Naive thymus-derived CD4-positive, alpha-beta T cell (primary cell): ENCODE results near the gene APLP2. TPM values are rescaled to one million over a fixed set of nuclear protein-coding genes. Genes with fewer than 3 reads are reported as not detected.
"Not testable (repeated sequence)": the region's sequence is repeated elsewhere in the genome, so short reads cannot be mapped to it uniquely, and the experiment has no call there.

Experiments used
- ATAC-seq: fragments of 150-1000 bp; cut with Tn5 transposase; 2 replicates; pipeline ENCODE4 v1.10.0; 2021; ENCODE audit warnings: mild to moderate bottlenecking, moderate library complexity
- CTCF ChIA-PET: fragments of 350-600 bp; sonication (Branson Sonifier 250); formaldehyde crosslinking; loops from one replicate; lab custom pipeline; 2021; ENCODE audit warnings: antibody characterized with exemption; lab: Charles Lee
- POLR2A ChIA-PET: fragments of 350-600 bp; sonication (Branson Sonifier 250); formaldehyde crosslinking; loops from one replicate; lab custom pipeline; 2021; ENCODE audit warnings: antibody characterized with exemption, inconsistent platforms; lab: Charles Lee
- DNase-seq, 9 donors: peaks; one replicate each; pipeline versions ENCODE4 v3.0.0 to v3.0.0-alpha.2; 2020 to 2022; ENCODE audit warnings: mixed read lengths in 1 of 9
- H3K27ac ChIP-seq: one replicate; pipeline ENCODE4 v1.7.0; 2013; ENCODE audit warnings: mild to moderate bottlenecking, low read depth, low read length, moderate library complexity
- H3K27me3 ChIP-seq, 2 donors: one replicate each; pipeline ENCODE4 v1.7.0; 2013; ENCODE audit warnings: low read length in 2 of 2, mild to moderate bottlenecking in 2 of 2, moderate library complexity in 2 of 2; ENCODE audit not compliant: control insufficient read depth in 2 of 2, insufficient read depth in 2 of 2
- H3K36me3 ChIP-seq, 3 experiments: 1 replicate in 2 of 3; 2 replicates in 1 of 3; pipeline ENCODE4 v1.7.0; 2013; ENCODE audit warnings: low read length in 3 of 3, mild to moderate bottlenecking in 3 of 3, moderate library complexity in 1 of 3; ENCODE audit not compliant: insufficient read depth in 3 of 3, control insufficient read depth in 2 of 3
- H3K4me1 ChIP-seq, 2 donors: one replicate each; pipeline ENCODE4 v1.7.0; 2013; ENCODE audit warnings: low read length in 2 of 2, mild to moderate bottlenecking in 2 of 2, moderate library complexity in 1 of 2; ENCODE audit not compliant: control insufficient read depth in 2 of 2, insufficient read depth in 2 of 2
- H3K4me3 ChIP-seq: 2 replicates; pipeline ENCODE4 v1.7.0; 2013; ENCODE audit warnings: mild to moderate bottlenecking, low read length
- H3K9me3 ChIP-seq, 3 experiments: 1 replicate in 2 of 3; 2 replicates in 1 of 3; pipeline ENCODE4 v1.7.0; 2013; ENCODE audit warnings: low read length in 3 of 3; ENCODE audit not compliant: control insufficient read depth in 2 of 3
- H3K27ac Mint-ChIP-seq, 9 donors: one replicate each; pipeline ENCODE4 v1.8.0; 2020 to 2022; ENCODE audit warnings: mixed read lengths in 9 of 9, mild to moderate bottlenecking in 8 of 9, moderate library complexity in 5 of 9, inconsistent platforms in 2 of 9
- H3K27me3 Mint-ChIP-seq, 5 donors: one replicate each; pipeline ENCODE4 v1.8.0; 2021 to 2022; ENCODE audit warnings: mixed read lengths in 5 of 5, mild to moderate bottlenecking in 1 of 5
- H3K36me3 Mint-ChIP-seq, 5 donors: one replicate each; pipeline ENCODE4 v1.8.0; 2020 to 2022; ENCODE audit warnings: mixed read lengths in 5 of 5, mild to moderate bottlenecking in 3 of 5, inconsistent platforms in 1 of 5
- H3K4me1 Mint-ChIP-seq, 7 donors: one replicate each; pipeline ENCODE4 v1.8.0; 2020 to 2022; ENCODE audit warnings: mixed read lengths in 7 of 7, mild to moderate bottlenecking in 3 of 7, inconsistent platforms in 1 of 7
- H3K4me3 Mint-ChIP-seq, 10 donors: one replicate each; pipeline ENCODE4 v1.8.0; 2020 to 2022; ENCODE audit warnings: mild to moderate bottlenecking in 10 of 10, mixed read lengths in 10 of 10, moderate library complexity in 6 of 10, inconsistent platforms in 2 of 10
- H3K9me3 Mint-ChIP-seq, 11 donors: one replicate each; pipeline ENCODE4 v1.8.0; 2020 to 2022; ENCODE audit warnings: mixed read lengths in 11 of 11, mild to moderate bottlenecking in 4 of 11, inconsistent platforms in 1 of 11, moderate library complexity in 1 of 11
- intact Hi-C, 2 donors: fragments of 100-400 bp; cut with micrococcal nuclease; formaldehyde crosslinking; loops; one replicate each; pipeline ENCODE4 v1.15.1; 2023
- polyA plus RNA-seq, 2 donors: library from polyadenylated mRNA; unstranded; fragments of 300-500 nt; fragmentation: Illumina TruSeq; gene quantifications; one replicate each; pipeline ENCODE4 v1.2.3, GENCODE V29; 2021
- total RNA-seq, 6 experiments: library from RNA in 5 of 6; stranded (reverse) in 5 of 6; gene quantifications; 1 replicate in 5 of 6; 2 replicates in 1 of 6; pipeline ENCODE4 v1.2.3 and lab custom pipeline; 2021 to 2026

Gene APLP2
- 100 to 1,000 TPM in 1 of 5 experiments, 10 to 100 TPM in 4; 26.6 to 172 (median 51.5) TPM for total RNA-seq
- 10 to 100 TPM; 33.2 to 43.0 TPM for polyA plus RNA-seq
- 69.9 reads per million, percentile 78 among the genes with 10 or more reads in this experiment for total RNA-seq (lab: John Stamatoyannopoulos, UW)

- H3K36me3 ChIP-seq, result peaks cover 0 to 8% (median 0%) of the 10 kb centered on the region in 3 experiments
- H3K4me3 ChIP-seq, result peak within 1 kb of the TSS; percentile 87
- Mint-ChIP-seq H3K27ac (peak within 1 kb of the TSS; percentile 92 to 97 (median 95)), H3K4me3 (peak within 1 kb of the TSS; percentile 94 to 99 (median 96)), H3K4me1 (peaks cover 19 to 33% (median 21%) of the 10 kb centered on the region in 7 donors), H3K36me3 (peaks cover 0 to 4% (median 0%) of the 10 kb centered on the region in 5 donors), H3K9me3 (peaks cover 0 to 4% (median 0%) of the 10 kb centered on the region in 11 donors), H3K27me3 (peaks cover 0 to 29% (median 0%) of the 10 kb centered on the region in 5 donors)
- POLR2A ChIA-PET, result interaction anchor here (0.6 to 2.9 kb wide), 3 partner anchors 67 to 184 kb away, joined by 4 to 55 read pairs (median 5); partner anchors contain the start of gene PRDM10
- H3K4me1 ChIP-seq, result peaks cover 3 to 5% of the 10 kb centered on the region in 2 donors
- H3K27me3 ChIP-seq, result peaks cover 0 to 3% of the 10 kb centered on the region in 2 donors
- ATAC-seq (peak; percentile 96), DNase-seq (peak; percentile 93 to 98 (median 95))
- intact Hi-C loops, result loop anchor here (1.0 to 10.0 kb wide), 16 partner anchors 50 to 847 kb away; partner anchors contain the start of genes NFRKB (in 2 of the 2), SNX19 (in 2 of the 2), PRDM10 (in 1 of the 2) and TMEM45B (in 1 of the 2)
- no peaks in the 10 kb centered on the region for H3K9me3 ChIP-seq
- peak within 1 kb of the TSS; percentile 89 for H3K27ac ChIP-seq
- CTCF ChIA-PET, result no interaction called here
Measured at GRCh38 chr11:130069659-130070108, at the start of gene APLP2. TSS of gene APLP2 (plus strand) at chr11:130069894. CDS start at chr11:130069978, 84 bp downstream.

- DNase-seq, result no peak
- H3K4me1 Mint-ChIP-seq, result no peaks in the 10 kb centered on the region
- no peak overlapping the region for H3K4me3 ChIP-seq
- peaks cover 0 to 8% (median 0%) of the 10 kb centered on the region in 5 donors for H3K27me3 Mint-ChIP-seq
- H3K9me3 ChIP-seq, result no peaks in the 10 kb centered on the region
- intact Hi-C loops, result no loop called here
- no peaks in the 10 kb centered on the region for H3K27me3 ChIP-seq
- peaks cover 0 to 4% (median 0%) of the 10 kb centered on the region in 5 donors for H3K36me3 Mint-ChIP-seq
- H3K4me1 ChIP-seq, result no peaks in the 10 kb centered on the region
- no peaks in the 10 kb centered on the region for H3K36me3 ChIP-seq
- peaks cover 0 to 7% (median 4%) of the 10 kb centered on the region in 11 donors for H3K9me3 Mint-ChIP-seq
- no peak overlapping the region for H3K27ac ChIP-seq
- H3K4me3 Mint-ChIP-seq, result no peak overlapping the region
- no peak for ATAC-seq
- ChIA-PET POLR2A (no interaction called here), CTCF (no interaction called here)
- no peak overlapping the region for H3K27ac Mint-ChIP-seq
Measured at GRCh38 chr11:130020323-130020722, 49.4 kb upstream of the APLP2 start.

- H3K4me3 ChIP-seq, ATAC-seq, H3K27ac Mint-ChIP-seq, H3K27ac ChIP-seq, H3K9me3 ChIP-seq, H3K4me3 Mint-ChIP-seq, H3K4me1 Mint-ChIP-seq, H3K27me3 ChIP-seq, H3K36me3 Mint-ChIP-seq, H3K36me3 ChIP-seq, intact Hi-C loops, H3K4me1 ChIP-seq, DNase-seq, H3K9me3 Mint-ChIP-seq, POLR2A ChIA-PET, H3K27me3 Mint-ChIP-seq, CTCF ChIA-PET: not testable (repeated sequence)
Measured at GRCh38 chr11:130021606-130022005, 48.1 kb upstream of the APLP2 start.

GRCh38 chr11:130022799-130023198, 46.9 kb upstream of the APLP2 start:
- DNase-seq (no peak), ATAC-seq (no peak)
- ChIA-PET POLR2A (no interaction called here), CTCF (no interaction called here)
- intact Hi-C loops, result no loop called here
- Histone ChIP-seq H3K4me1 (no peaks in the 10 kb centered on the region), H3K4me3 (no peak overlapping the region), H3K9me3 (no peaks in the 10 kb centered on the region), H3K36me3 (no peaks in the 10 kb centered on the region), H3K27me3 (no peaks in the 10 kb centered on the region), H3K27ac (no peak overlapping the region)
- H3K4me1 Mint-ChIP-seq, result no peaks in the 10 kb centered on the region
- no peaks in the 10 kb centered on the region for H3K9me3 Mint-ChIP-seq
- no peak overlapping the region for H3K4me3 Mint-ChIP-seq
- no peaks in the 10 kb centered on the region for H3K36me3 Mint-ChIP-seq
- H3K27ac Mint-ChIP-seq, result no peak overlapping the region
- peaks cover 0 to 3% (median 0%) of the 10 kb centered on the region in 5 donors for H3K27me3 Mint-ChIP-seq

GRCh38 chr11:130023204-130023603, 46.5 kb upstream of the APLP2 start:
- intact Hi-C loops, result no loop called here
- Histone ChIP-seq H3K4me3 (no peak overlapping the region), H3K27me3 (no peaks in the 10 kb centered on the region), H3K9me3 (no peaks in the 10 kb centered on the region), H3K4me1 (no peaks in the 10 kb centered on the region), H3K36me3 (no peaks in the 10 kb centered on the region), H3K27ac (no peak overlapping the region)
- no peaks in the 10 kb centered on the region for H3K9me3 Mint-ChIP-seq
- H3K4me3 Mint-ChIP-seq, result no peak overlapping the region
- POLR2A ChIA-PET, result no interaction called here
- H3K4me1 Mint-ChIP-seq, result no peaks in the 10 kb centered on the region
- no peaks in the 10 kb centered on the region for H3K36me3 Mint-ChIP-seq
- DNase-seq (no peak), ATAC-seq (no peak)
- no peak overlapping the region for H3K27ac Mint-ChIP-seq
- peaks cover 0 to 3% (median 0%) of the 10 kb centered on the region in 5 donors for H3K27me3 Mint-ChIP-seq
- CTCF ChIA-PET, result no interaction called here

GRCh38 chr11:130024361-130024760, 45.3 kb upstream of the APLP2 start:
- ChIA-PET CTCF (no interaction called here), POLR2A (interaction anchor here (0.6 kb wide), 1 partner anchor 93 kb away, joined by 3 read pairs; no protein-coding TSS in a partner anchor)
- no peaks in the 10 kb centered on the region for H3K9me3 ChIP-seq
- Mint-ChIP-seq H3K27me3 (peaks cover 0 to 4% (median 0%) of the 10 kb centered on the region in 5 donors), H3K27ac (no peak overlapping the region), H3K36me3 (no peaks in the 10 kb centered on the region), H3K9me3 (no peaks in the 10 kb centered on the region), H3K4me3 (no peak overlapping the region), H3K4me1 (no peaks in the 10 kb centered on the region)
- DNase-seq (no peak), ATAC-seq (no peak)
- no peaks in the 10 kb centered on the region for H3K4me1 ChIP-seq
- H3K4me3 ChIP-seq, result no peak overlapping the region
- no peaks in the 10 kb centered on the region for H3K36me3 ChIP-seq
- H3K27ac ChIP-seq, result no peak overlapping the region
- no peaks in the 10 kb centered on the region for H3K27me3 ChIP-seq
- intact Hi-C loops, result no loop called here

GRCh38 chr11:130025371-130025770, 44.3 kb upstream of the APLP2 start:
- ATAC-seq, result no peak
- Mint-ChIP-seq H3K4me3 (no peak overlapping the region), H3K36me3 (no peaks in the 10 kb centered on the region), H3K27ac (no peak overlapping the region), H3K27me3 (peaks cover 0 to 4% (median 0%) of the 10 kb centered on the region in 5 donors), H3K4me1 (no peaks in the 10 kb centered on the region), H3K9me3 (no peaks in the 10 kb centered on the region)
- H3K36me3 ChIP-seq, result no peaks in the 10 kb centered on the region
- H3K4me1 ChIP-seq, result no peaks in the 10 kb centered on the region
- no peaks in the 10 kb centered on the region for H3K9me3 ChIP-seq
- H3K4me3 ChIP-seq, result no peak overlapping the region
- intact Hi-C loops, result no loop called here
- no peak for DNase-seq
- no peak overlapping the region for H3K27ac ChIP-seq
- POLR2A ChIA-PET, result no interaction called here
- CTCF ChIA-PET, result no interaction called here
- no peaks in the 10 kb centered on the region for H3K27me3 ChIP-seq
